ENCODE measurements around the gene ZNF772.

The ZNF772 gene

DNA sequence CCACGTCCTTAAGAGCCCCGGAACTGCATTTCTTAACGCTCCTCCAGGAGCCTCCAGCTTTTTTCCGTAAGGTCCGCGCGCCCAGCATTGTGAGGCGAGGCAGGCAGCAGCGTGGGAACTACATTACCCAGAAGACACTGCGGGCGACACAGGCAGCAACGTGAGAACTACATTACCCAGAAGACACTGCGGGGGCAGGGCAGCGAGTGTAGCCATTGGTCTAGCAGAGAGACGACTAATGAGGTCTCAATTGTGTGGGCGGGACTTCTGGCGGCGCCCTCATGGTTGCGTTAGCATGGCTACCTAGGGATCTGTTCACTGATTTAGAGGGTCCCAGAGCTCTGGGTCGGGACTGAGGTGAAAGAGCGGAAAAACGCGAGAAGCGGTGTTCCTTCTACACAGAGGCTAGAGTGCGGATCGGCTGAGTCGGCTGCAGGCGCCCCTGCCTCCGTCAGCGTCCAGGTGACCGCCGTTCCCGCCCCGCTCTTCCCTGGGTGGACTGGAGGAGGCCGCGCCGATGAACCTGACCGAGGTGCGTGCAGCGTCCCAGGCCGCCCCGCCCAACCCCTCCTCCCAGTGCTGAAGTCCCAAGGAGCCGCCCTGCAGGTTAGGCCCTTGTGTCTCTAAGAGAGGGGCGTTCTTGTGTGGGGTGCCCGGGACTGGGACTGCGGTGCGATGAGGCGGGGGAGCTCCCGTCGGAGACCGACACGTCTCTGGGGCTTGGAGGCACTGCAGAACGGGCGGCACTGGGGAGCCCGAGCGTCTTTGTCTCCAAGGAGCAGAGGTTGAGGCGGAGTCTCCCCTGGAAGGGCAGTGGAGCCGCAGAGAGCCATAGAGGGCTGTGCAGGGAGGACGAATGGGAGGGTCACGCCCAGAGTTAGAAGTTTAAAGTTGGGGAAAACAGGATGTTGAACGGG is 42.0 kb downstream of the ZNF772 start, which contains the start of gene ZNF749:
TSS of gene ZNF749 (plus strand) at position 264 of the 917 bp plus-strand sequence. CDS start at position 518, 254 bp downstream.
- peak; percentile 92 to 94 for DNase-seq (ENCODE audit: low read depth in 2 of 2)

DNA sequence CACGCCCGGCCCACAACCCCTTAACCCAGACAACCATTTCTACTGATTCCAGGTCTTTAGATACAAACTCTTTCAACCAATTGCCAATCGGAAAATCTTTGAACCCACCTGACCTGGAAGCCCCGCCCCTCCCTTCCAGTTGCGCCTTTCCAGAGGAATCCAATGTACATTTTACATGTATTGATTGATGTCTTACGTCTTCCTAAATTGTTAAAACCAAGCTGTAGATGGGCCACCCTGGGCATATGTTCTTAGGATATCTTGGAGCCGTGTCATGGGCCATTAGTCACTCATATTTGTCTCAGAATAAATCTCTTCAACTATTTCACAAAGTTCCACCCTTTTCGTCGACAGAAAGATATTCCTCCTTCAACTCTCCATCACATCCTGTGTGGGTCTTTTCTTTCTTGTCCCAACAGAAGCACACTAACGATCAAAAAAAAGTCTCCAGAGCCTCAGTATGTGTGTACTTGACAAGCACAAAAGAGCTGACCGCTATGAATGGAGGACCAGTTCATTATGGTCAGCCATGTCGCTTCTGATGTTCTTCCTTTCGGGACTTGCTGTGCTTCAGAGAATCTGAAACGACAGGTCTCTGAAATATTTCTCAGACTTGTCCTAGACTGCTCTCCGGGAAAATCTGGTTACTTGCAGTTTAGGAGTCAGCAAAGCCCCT is 42.8 kb downstream of the ZNF772 start:
- DNase-seq (ENCODE audit: low read depth in 2 of 2) = no peak

- DNase-seq (ENCODE audit: low read depth in 2 of 2) = no peak
Measured at GRCh38 chr19:57421037-57421436, 56.3 kb downstream of the ZNF772 start.

DNA sequence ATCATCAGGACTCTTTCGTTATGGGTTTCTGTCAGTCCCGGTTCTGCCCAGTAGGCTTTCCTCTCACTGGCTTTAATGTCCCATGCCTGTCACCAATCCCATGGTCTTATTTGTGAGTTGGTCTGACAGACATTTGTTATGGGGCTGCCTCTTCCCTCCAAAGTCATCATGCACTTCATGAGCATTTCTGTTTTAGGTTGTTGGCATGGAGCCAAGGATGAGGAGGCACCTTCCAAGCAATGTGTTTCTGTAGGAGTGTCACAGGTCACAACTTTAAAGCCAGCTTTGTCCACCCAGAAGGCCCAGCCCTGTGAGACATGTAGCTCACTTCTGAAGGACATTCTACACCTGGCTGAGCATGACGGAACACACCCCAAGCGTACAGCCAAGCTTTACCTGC is 57.9 kb downstream of the ZNF772 start:
- DNase-seq (ENCODE audit: low read depth in 2 of 2) = no peak

Measured in stimulated activated CD4-positive, alpha-beta T cell treated with anti-CD3 and anti-CD28 coated beads, Interleukin-12 subunit alpha, Interleukin-12 subunit beta, amount 100 ng/mL, for 24 hours (primary cell).